Measurements from ENCODE around the gene PGAP6.
"Not testable (repeated sequence)": the region's sequence is repeated elsewhere in the genome, so short reads cannot be mapped to it uniquely, and the experiment has no call there.

DNA sequence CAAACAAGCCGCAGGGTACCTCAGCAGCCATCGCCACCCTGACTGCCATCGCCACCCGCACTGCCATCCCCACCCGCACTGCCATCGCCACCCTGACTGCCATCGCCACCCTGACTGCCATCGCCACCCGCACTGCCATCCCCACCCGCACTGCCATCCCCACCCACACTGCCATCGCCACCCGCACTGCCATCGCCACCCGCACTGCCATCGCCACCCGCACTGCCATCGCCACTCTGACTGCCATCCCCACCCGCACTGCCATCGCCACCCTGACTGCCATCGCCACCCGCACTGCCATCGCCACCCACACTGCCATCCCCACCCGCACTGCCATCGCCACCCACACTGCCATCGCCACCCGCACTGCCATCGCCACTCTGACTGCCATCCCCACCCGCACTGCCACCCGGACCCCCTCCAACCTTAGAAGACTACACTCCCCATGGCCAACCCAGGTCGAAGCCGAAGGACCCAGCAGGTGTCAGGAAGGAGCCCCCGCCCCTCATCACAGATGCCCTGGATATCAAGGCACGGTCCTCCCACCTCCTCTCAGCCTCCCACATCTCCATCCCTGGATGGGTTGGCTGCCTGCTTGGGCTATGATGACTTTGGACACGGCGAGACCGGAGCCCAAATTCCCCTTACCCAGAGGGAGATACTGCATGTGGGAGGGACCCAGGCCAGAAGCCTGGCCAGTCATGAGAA, 3.5 kb downstream of the PGAP6 start:
- TF ChIP-seq, protein P1, sequence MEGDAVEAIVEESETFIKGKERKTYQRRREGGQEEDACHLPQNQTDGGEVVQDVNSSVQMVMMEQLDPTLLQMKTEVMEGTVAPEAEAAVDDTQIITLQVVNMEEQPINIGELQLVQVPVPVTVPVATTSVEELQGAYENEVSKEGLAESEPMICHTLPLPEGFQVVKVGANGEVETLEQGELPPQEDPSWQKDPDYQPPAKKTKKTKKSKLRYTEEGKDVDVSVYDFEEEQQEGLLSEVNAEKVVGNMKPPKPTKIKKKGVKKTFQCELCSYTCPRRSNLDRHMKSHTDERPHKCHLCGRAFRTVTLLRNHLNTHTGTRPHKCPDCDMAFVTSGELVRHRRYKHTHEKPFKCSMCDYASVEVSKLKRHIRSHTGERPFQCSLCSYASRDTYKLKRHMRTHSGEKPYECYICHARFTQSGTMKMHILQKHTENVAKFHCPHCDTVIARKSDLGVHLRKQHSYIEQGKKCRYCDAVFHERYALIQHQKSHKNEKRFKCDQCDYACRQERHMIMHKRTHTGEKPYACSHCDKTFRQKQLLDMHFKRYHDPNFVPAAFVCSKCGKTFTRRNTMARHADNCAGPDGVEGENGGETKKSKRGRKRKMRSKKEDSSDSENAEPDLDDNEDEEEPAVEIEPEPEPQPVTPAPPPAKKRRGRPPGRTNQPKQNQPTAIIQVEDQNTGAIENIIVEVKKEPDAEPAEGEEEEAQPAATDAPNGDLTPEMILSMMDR (IDR thresholded peaks at IDR 0.05; ENCODE audit: low read length) = not testable (repeated sequence)
- TF ChIP-seq EZH2 (optimal IDR thresholded peaks at IDR 0.05; ENCODE audit: low read depth, low read length) = not testable (repeated sequence)

Data from MM.1S (cell line).